Lung (tissue), 12 donors: ENCODE measurements around the gene STN1. TPM values are rescaled to one million over a fixed set of nuclear protein-coding genes. Genes with fewer than 3 reads are reported as not detected.

Experiments used
- ATAC-seq: fragments of 200-7000 bp; cut with Tn5 transposase; one replicate; pipeline ENCODE4 v1.9.1; 2020; ENCODE audit warnings: moderate number of reproducible peaks; ENCODE audit not compliant: insufficient read depth, low FRiP score
- DNase-seq, 3 donors: peaks; one replicate each; pipeline ENCODE4 v3.0.0-alpha.2; 2013 to 2017
- H3K27ac ChIP-seq, 2 donors: one replicate each; pipeline ENCODE4 v1.5.1; 2013; ENCODE audit warnings: mild to moderate bottlenecking in 2 of 2, moderate library complexity in 2 of 2, control low read depth in 1 of 2, inconsistent platforms in 1 of 2, low read depth in 1 of 2, low read length in 1 of 2
- H3K27me3 ChIP-seq, 3 donors: one replicate each; pipeline ENCODE4 v1.5.1; 2013; ENCODE audit warnings: low read length in 2 of 3; ENCODE audit not compliant: control insufficient read depth in 3 of 3, insufficient read depth in 3 of 3
- H3K36me3 ChIP-seq, 4 donors: one replicate each; pipeline ENCODE4 v1.5.1; 2013; ENCODE audit warnings: low read length in 4 of 4, mild to moderate bottlenecking in 1 of 4, moderate library complexity in 1 of 4; ENCODE audit not compliant: control insufficient read depth in 4 of 4, insufficient read depth in 4 of 4
- H3K4me1 ChIP-seq, 5 donors: one replicate each; pipeline ENCODE4 v1.5.1; 2013; ENCODE audit warnings: low read length in 5 of 5, mild to moderate bottlenecking in 2 of 5, moderate library complexity in 1 of 5; ENCODE audit not compliant: control insufficient read depth in 5 of 5, insufficient read depth in 5 of 5
- H3K4me3 ChIP-seq: one replicate; pipeline ENCODE4 v1.5.1; 2013; ENCODE audit warnings: mild to moderate bottlenecking, control low read depth, moderate library complexity
- H3K9ac ChIP-seq, 2 donors: one replicate each; pipeline ENCODE4 v1.5.1; 2013; ENCODE audit warnings: low read length in 2 of 2, control low read depth in 1 of 2; ENCODE audit not compliant: insufficient read depth in 1 of 2
- H3K9me3 ChIP-seq, 4 donors: one replicate each; pipeline ENCODE4 v1.5.1; 2013; ENCODE audit warnings: low read length in 3 of 4, mild to moderate bottlenecking in 1 of 4, moderate library complexity in 1 of 4; ENCODE audit not compliant: control insufficient read depth in 4 of 4, insufficient read depth in 3 of 4
- WGBS, 2 donors: extraction: QIAGEN DNeasy Blood & Tissue Kit; methylation state at CpG; one replicate each; pipeline ENCODE4 v1.1.7; 2013; 5-methylcytosine and 5-hydroxymethylcytosine counted together
- polyA plus RNA-seq, 2 donors: library from polyadenylated mRNA; stranded (reverse); fragments of 200-250 nt; gene quantifications; one replicate each; pipeline ENCODE4 v1.2.1, GENCODE V29; 2013
- total RNA-seq, 2 donors: library from RNA; depleted of rRNA in 1 of 2; stranded (reverse); fragments of >200 nt in 1 of 2; gene quantifications; one replicate each; pipeline ENCODE4 v1.2.1, GENCODE V29; 2014 to 2021
- TF ChIP-seq, protein P1 (sequence below): IDR thresholded peaks from 2 replicates; pipeline ENCODE4 v1.5.1; 2012; ENCODE audit warnings: mild to moderate bottlenecking; ENCODE audit errors: control extremely low read depth, extremely low read depth
- donor health status: control.
- donor health status: control.
- donor health status: Bipolar disorder and iron deficiency.
- donor health status: healthy.
- donor health status: DM: yes; HTN: yes; CAD: no.

STN1 gene
- total and polyA plus RNA-seq, 4 donors, result 26.5 to 43.8 (median 39.1) TPM

DNA sequence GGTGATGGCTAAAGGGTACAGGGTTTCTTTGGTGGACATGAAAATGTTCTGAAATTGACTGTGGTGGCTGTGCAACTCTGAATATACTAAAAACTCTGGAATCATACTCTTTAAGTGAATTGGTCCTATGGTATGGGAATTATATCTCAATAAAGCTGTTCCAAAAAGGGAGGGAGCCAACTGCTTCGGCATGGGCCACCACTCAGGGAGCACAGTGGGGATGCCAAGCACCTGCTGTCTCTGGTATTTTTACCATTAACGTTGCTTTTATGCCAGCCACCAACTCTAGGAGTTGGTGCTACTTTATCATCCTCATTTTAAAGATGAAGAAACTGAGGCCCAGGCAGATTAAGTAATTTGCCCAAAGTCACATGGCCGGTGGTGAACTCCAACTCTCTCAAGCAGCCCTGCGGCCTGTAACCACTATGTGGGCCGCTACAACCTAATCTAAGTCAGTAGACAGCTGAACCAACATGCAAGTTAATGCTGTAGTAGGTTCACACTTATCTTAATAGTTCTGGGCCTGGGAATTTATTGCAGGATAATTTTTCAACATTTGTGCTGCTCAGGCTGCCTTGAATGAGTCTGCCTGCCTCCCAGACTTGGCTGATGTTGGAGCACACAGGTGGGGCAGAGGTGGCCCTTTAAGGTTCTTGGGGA lies 83.4 kb downstream of the STN1 start:
- no peak overlapping the region for H3K4me3 ChIP-seq
- 68 to 71% methylated on average over 5 of the region's 5 CpGs for WGBS, 2 donors
- TF ChIP-seq, protein P1, sequence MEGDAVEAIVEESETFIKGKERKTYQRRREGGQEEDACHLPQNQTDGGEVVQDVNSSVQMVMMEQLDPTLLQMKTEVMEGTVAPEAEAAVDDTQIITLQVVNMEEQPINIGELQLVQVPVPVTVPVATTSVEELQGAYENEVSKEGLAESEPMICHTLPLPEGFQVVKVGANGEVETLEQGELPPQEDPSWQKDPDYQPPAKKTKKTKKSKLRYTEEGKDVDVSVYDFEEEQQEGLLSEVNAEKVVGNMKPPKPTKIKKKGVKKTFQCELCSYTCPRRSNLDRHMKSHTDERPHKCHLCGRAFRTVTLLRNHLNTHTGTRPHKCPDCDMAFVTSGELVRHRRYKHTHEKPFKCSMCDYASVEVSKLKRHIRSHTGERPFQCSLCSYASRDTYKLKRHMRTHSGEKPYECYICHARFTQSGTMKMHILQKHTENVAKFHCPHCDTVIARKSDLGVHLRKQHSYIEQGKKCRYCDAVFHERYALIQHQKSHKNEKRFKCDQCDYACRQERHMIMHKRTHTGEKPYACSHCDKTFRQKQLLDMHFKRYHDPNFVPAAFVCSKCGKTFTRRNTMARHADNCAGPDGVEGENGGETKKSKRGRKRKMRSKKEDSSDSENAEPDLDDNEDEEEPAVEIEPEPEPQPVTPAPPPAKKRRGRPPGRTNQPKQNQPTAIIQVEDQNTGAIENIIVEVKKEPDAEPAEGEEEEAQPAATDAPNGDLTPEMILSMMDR, result no peak
- peak overlapping the region in 1 of 2 donors; percentile 38 for H3K27ac ChIP-seq
- H3K4me1 ChIP-seq, result peaks cover 31 to 53% (median 35%) of the 10 kb centered on the region in 5 donors
- no peak for DNase-seq
- no peaks in the 10 kb centered on the region for H3K9me3 ChIP-seq
- no peak for ATAC-seq
- H3K36me3 ChIP-seq, result peaks cover 0 to 3% (median 0%) of the 10 kb centered on the region in 4 donors
- H3K9ac ChIP-seq, result no peak overlapping the region
- H3K27me3 ChIP-seq, result no peaks in the 10 kb centered on the region

DNA sequence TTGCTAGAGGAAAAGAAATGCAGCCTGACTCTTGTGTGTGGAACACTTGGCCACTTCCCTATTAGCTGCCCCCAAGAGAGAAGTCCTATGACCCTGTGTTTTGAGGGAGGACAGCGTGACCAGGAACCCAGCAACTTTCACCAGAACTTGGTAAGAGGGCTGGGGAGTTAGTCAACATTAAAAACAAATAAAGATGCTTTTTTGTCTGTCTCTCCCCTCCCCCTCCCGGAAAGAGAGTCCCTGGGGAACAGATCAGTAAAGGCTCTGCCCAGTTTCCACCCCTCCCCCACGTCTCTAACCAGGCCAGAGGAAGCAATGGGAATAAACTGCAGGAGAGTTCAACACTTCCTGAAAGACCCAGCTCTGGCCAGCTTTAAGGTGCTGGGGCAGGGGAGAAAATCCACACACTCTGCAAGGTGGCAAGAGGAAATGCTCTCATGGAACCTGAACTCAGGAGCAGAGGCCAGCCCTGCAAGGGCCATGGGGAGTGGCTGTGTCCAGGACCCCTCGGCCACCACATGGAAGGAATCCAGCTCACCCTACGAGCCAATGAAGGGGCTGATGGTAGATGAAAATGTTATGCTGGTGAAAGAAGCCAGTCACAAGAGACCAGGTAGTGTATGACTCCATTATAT lies 84.1 kb downstream of the STN1 start:
- DNase-seq (peak; percentile 57 to 81 (median 64)), ATAC-seq (peak; percentile 29)
- no peak overlapping the region for H3K9ac ChIP-seq
- peak overlapping the region in 1 of 2 donors; percentile 29 for H3K27ac ChIP-seq
- no peaks in the 10 kb centered on the region for H3K27me3 ChIP-seq
- no peak overlapping the region for H3K4me3 ChIP-seq
- 46 to 57% methylated on average over 5 of the region's 5 CpGs for WGBS, 2 donors
- H3K9me3 ChIP-seq, result no peaks in the 10 kb centered on the region
- H3K36me3 ChIP-seq, result peaks cover 0 to 3% (median 0%) of the 10 kb centered on the region in 4 donors
- peaks cover 27 to 60% (median 35%) of the 10 kb centered on the region in 5 donors for H3K4me1 ChIP-seq
- TF ChIP-seq, protein P1, result no peak

DNA sequence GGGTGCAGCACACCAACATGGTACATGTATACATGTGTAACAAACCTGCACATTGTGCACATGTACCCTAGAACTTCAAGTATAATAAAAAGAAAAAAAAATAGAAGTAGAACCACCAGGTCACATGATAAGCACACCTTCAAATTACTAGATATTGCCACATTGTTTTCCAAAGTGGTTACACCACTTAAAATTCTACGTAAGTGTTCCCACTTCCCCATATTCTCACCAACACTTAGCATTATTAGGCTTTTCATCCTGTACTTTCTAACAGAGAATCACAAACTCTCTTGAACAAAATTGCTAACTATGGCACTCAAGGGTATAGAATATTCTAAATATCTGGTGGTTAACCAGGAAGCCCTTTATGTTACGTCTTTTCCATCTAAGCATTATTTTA lies 85.2 kb downstream of the STN1 start:
- H3K9ac ChIP-seq, result no peak overlapping the region
- H3K36me3 ChIP-seq, result peaks cover 0 to 5% (median 0%) of the 10 kb centered on the region in 4 donors
- WGBS, 2 donors, result 77 to 83% methylated on average over 2 of the region's 2 CpGs
- no peak overlapping the region for H3K4me3 ChIP-seq
- no peaks in the 10 kb centered on the region for H3K9me3 ChIP-seq
- H3K27ac ChIP-seq, result no peak overlapping the region
- DNase-seq, result no peak
- TF ChIP-seq, protein P1, result no peak
- no peaks in the 10 kb centered on the region for H3K27me3 ChIP-seq
- ATAC-seq, result no peak
- H3K4me1 ChIP-seq, result peaks cover 23 to 65% (median 33%) of the 10 kb centered on the region in 5 donors

Other genes starting within 250 kb of the STN1 start
- gene SH3PXD2A, start 62.6 kb downstream of the STN1 start, total RNA-seq, result 10 to 100 TPM; 47.6 to 53.2 TPM
- 10 to 100 TPM in 1 of 2 donors, 1 to 10 TPM in 1; 9.9 to 10.9 TPM for gene SH3PXD2A, start 62.6 kb downstream of the STN1 start, polyA plus RNA-seq
- 10 to 100 TPM; 41.5 to 86.4 TPM for gene SLK, start 49.0 kb upstream of the STN1 start, total RNA-seq
- 10 to 100 TPM; 13.3 to 21.0 TPM for gene SLK, start 49.0 kb upstream of the STN1 start, polyA plus RNA-seq
- gene COL17A1, start 167.7 kb upstream of the STN1 start, total RNA-seq, result 1 to 10 TPM in 1 of 2 donors, under 1 TPM in 1; 0.92 to 2.2 TPM
- 1 to 10 TPM; 2.2 to 2.5 TPM for gene COL17A1, start 167.7 kb upstream of the STN1 start, polyA plus RNA-seq
- 1 to 10 TPM; 8.7 to 9.9 TPM for gene SFR1, start 204.0 kb upstream of the STN1 start, total RNA-seq
- gene SFR1, start 204.0 kb upstream of the STN1 start, polyA plus RNA-seq, result 1 to 10 TPM; 6.4 to 9.6 TPM